Esophagus squamous epithelium (tissue), 4 donors: Measurements from ENCODE around the gene GIT1.

ENCODE experiments used
- POLR2A ChIP-seq, 4 donors: fragments of 450-650 bp; IDR thresholded peaks; one replicate each; pipeline ENCODE4 v1.6.1; 2017; ENCODE audit warnings: antibody characterized with exemption in 4 of 4, mild to moderate bottlenecking in 4 of 4, moderate library complexity in 3 of 4
- TF ChIP-seq, protein P1 (sequence below), 6 experiments: fragments of 450-650 bp in 4 of 6; fragments of 200-600 bp in 2 of 6; sonication (generic) in 2 of 6; IDR thresholded peaks; one replicate each; pipeline ENCODE4 v1.5.1; 2016 to 2019; ENCODE audit warnings: antibody characterized with exemption in 6 of 6, mild to moderate bottlenecking in 4 of 6, moderate library complexity in 4 of 6

DNA sequence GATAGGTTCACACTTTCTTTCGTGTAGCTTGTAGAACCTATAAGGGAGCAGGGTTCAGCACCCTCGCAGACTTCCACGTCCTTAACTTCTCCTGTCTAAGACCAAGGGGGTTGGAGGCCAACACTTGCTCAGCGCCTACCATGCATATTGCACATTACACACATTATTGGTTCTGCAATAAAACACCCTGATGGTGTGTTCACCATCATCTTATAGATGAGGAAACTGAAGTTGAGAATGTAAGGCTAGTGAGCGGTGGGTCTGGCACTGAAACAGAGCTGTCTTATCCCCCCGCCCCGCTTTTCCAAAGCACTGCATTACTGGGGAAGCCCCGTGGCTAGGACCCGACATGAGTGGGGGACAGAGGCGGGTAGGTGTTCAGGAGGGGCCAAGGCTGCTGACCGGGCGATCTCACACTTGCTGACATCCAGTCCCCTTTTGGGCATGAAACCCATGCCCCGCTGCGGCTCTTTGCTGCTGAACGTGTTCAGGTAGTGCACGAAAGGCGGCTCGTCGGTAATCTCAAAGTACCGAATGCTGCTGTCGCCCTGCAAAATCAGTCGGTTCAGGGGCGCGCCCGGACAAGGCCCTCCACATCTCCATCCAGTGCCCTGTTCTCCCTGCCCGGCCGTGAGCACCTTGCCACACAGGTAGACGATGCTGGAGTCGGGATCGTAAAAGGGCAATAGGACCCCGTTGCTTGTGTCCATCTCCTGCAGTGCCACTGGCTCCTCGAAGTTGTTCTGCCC is 27.0 kb upstream of the GIT1 start:
- no peak for TF ChIP-seq POLR2A (IDR thresholded peaks at IDR 0.05)
- TF ChIP-seq, protein P1, sequence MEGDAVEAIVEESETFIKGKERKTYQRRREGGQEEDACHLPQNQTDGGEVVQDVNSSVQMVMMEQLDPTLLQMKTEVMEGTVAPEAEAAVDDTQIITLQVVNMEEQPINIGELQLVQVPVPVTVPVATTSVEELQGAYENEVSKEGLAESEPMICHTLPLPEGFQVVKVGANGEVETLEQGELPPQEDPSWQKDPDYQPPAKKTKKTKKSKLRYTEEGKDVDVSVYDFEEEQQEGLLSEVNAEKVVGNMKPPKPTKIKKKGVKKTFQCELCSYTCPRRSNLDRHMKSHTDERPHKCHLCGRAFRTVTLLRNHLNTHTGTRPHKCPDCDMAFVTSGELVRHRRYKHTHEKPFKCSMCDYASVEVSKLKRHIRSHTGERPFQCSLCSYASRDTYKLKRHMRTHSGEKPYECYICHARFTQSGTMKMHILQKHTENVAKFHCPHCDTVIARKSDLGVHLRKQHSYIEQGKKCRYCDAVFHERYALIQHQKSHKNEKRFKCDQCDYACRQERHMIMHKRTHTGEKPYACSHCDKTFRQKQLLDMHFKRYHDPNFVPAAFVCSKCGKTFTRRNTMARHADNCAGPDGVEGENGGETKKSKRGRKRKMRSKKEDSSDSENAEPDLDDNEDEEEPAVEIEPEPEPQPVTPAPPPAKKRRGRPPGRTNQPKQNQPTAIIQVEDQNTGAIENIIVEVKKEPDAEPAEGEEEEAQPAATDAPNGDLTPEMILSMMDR (IDR thresholded peaks at IDR 0.05): no peak
